Stomach (tissue), 9 donors: ENCODE results near the gene MADCAM1. TPM values are rescaled to one million over a fixed set of nuclear protein-coding genes. Genes with fewer than 3 reads are reported as not detected.
A peak's percentile ranks its signal among the peaks of the same experiment; 100 is the strongest.
"Not testable (repeated sequence)": the region's sequence is repeated elsewhere in the genome, so short reads cannot be mapped to it uniquely, and the experiment has no call there.

ENCODE experiments used
- DNase-seq, 2 donors: peaks; one replicate each; pipeline versions ENCODE4 v3.0.0 to v3.0.0-alpha.2; 2013 to 2019
- H3K27ac ChIP-seq, 5 donors: fragments of 200-600 bp in 4 of 5; sonication (generic) in 4 of 5; one replicate each; pipeline ENCODE4 v1.5.1; 2013 to 2019; ENCODE audit warnings: mild to moderate bottlenecking in 1 of 5, moderate library complexity in 1 of 5
- H3K27me3 ChIP-seq, 3 donors: fragments of 200-600 bp; sonication (generic); one replicate each; pipeline ENCODE4 v1.5.1; 2017 to 2019; ENCODE audit warnings: mixed run types in 1 of 3
- H3K36me3 ChIP-seq, 4 donors: fragments of 200-600 bp; sonication (generic); 1 replicate in 3 of 4; 2 replicates in 1 of 4; pipeline ENCODE4 v1.5.1; 2016 to 2019
- H3K4me1 ChIP-seq, 4 donors: fragments of 200-600 bp; sonication (generic); one replicate each; pipeline ENCODE4 v1.5.1; 2016 to 2019
- H3K4me3 ChIP-seq, 4 donors: fragments of 200-600 bp; sonication (generic) in 3 of 4; one replicate each; pipeline ENCODE4 v1.5.1; 2016 to 2019; ENCODE audit warnings: mild to moderate bottlenecking in 1 of 4
- H3K9me3 ChIP-seq, 4 donors: fragments of 200-600 bp; sonication (generic); one replicate each; pipeline ENCODE4 v1.5.1; 2016 to 2019
- CTCF ChIP-seq, 7 experiments: fragments of 450-650 bp in 4 of 7; fragments of 200-600 bp in 3 of 7; sonication (generic) in 3 of 7; IDR thresholded peaks; one replicate each; pipeline ENCODE4 v1.5.1; 2016 to 2019; ENCODE audit warnings: antibody characterized with exemption in 7 of 7, control low read depth in 2 of 7, mild to moderate bottlenecking in 1 of 7
- EP300 ChIP-seq: sonication (generic); formaldehyde crosslinking; IDR thresholded peaks from one replicate; pipeline ENCODE4 v1.6.1; 2017; ENCODE audit warnings: antibody characterized with exemption
- POLR2A ChIP-seq, 4 donors: fragments of 450-650 bp; IDR thresholded peaks; one replicate each; pipeline ENCODE4 v1.6.1; 2016; ENCODE audit warnings: antibody characterized with exemption in 4 of 4, control low read depth in 2 of 4, mild to moderate bottlenecking in 1 of 4, moderate library complexity in 1 of 4
- POLR2AphosphoS5 ChIP-seq, 3 donors: sonication (generic); formaldehyde crosslinking; IDR thresholded peaks; one replicate each; pipeline ENCODE4 v1.6.1; 2016; ENCODE audit warnings: antibody characterized with exemption in 3 of 3
- WGBS, 5 donors: extraction: QIAGEN DNeasy Blood & Tissue Kit in 3 of 5; methylation state at CpG; one replicate each; pipeline versions ENCODE4 v1.1.5 to v1.1.7; 2013 to 2018; 5-methylcytosine and 5-hydroxymethylcytosine counted together
- intact Hi-C: fragments of 100-400 bp; cut with DNase I; formaldehyde crosslinking; loops from one replicate; pipeline ENCODE4 v1.15.1; 2023; ENCODE audit warnings: low total_unique reads
- polyA plus RNA-seq, 3 donors: library from polyadenylated mRNA; stranded (reverse); fragments of 200-250 nt; gene quantifications; one replicate each; pipeline ENCODE4 v1.2.3, GENCODE V29; 2013
- total RNA-seq, 5 donors: library from RNA; depleted of rRNA; stranded (reverse); fragments of >200 nt; gene quantifications; one replicate each; pipeline versions ENCODE4 v1.1.0 to v1.2.3, GENCODE V29; 2014 to 2016
- donor health status: healthy with polysubstance abuse.
- donor health status: Bipolar disorder and iron deficiency.
- donor health status: healthy.

The MADCAM1 gene
- total and polyA plus RNA-seq, 8 donors = 0.45 to 11.9 (median 2.3) TPM; not detected in 1

DNA sequence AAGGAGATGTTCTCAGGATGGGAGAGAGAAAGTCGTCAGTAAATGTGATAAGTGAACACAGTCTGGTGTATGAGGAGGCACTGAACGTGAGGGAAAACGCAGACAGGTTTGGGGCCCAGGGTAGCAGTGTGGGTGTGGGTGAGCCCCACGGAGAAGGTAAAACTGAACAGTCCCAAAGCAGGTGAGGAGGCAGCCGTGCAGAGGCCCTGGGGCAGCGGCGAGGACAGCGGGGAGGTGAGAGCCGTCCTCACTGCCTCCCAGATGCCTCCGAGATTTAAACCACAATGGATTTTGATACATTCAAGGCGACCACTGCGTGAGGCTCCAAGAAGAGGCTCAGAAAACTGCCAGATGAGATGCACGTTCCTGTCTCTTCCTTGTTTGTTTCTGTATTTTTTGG lies 20.9 kb upstream of the MADCAM1 start:
- no peak overlapping the region for H3K27ac ChIP-seq
- H3K36me3 ChIP-seq = no peaks in the 10 kb centered on the region
- DNase-seq = no peak
- 71 to 85% (median 83%) methylated on average over 13 of the region's 13 CpGs for WGBS, 5 donors
- H3K4me3 ChIP-seq = no peak overlapping the region
- H3K27me3 ChIP-seq = peaks cover 0 to 22% (median 3%) of the 10 kb centered on the region in 3 donors
- intact Hi-C loops = loop anchor here (10.0 kb wide), 1 partner anchor 81 kb away; no protein-coding TSS in a partner anchor
- no peak for TF ChIP-seq CTCF (IDR thresholded peaks at IDR 0.05)
- TF ChIP-seq EP300 = no peak
- no peak for TF ChIP-seq POLR2AphosphoS5 (IDR thresholded peaks at IDR 0.05)
- TF ChIP-seq POLR2A (IDR thresholded peaks at IDR 0.05) = no peak
- peaks cover 4 to 7% (median 6%) of the 10 kb centered on the region in 4 donors for H3K4me1 ChIP-seq
- no peaks in the 10 kb centered on the region for H3K9me3 ChIP-seq

- Histone ChIP-seq H3K27ac (no peak overlapping the region), H3K36me3 (no peaks in the 10 kb centered on the region), H3K4me1 (peaks cover 4 to 7% (median 6%) of the 10 kb centered on the region in 4 donors), H3K27me3 (peaks cover 0 to 23% (median 3%) of the 10 kb centered on the region in 3 donors), H3K9me3 (no peaks in the 10 kb centered on the region), H3K4me3 (no peak overlapping the region)
- intact Hi-C loops = loop anchor here (10.0 kb wide), 1 partner anchor 84 kb away; no protein-coding TSS in a partner anchor
- WGBS, 5 donors = 65 to 80% (median 71%) methylated on average over 26 of the region's 26 CpGs
- TF ChIP-seq POLR2AphosphoS5 (IDR thresholded peaks at IDR 0.05) = no peak
- TF ChIP-seq EP300 = no peak
- no peak for TF ChIP-seq CTCF (IDR thresholded peaks at IDR 0.05)
- no peak for TF ChIP-seq POLR2A (IDR thresholded peaks at IDR 0.05)
- no peak for DNase-seq
Measured at GRCh38 chr19:478236-478903, 17.9 kb upstream of the MADCAM1 start.

DNA sequence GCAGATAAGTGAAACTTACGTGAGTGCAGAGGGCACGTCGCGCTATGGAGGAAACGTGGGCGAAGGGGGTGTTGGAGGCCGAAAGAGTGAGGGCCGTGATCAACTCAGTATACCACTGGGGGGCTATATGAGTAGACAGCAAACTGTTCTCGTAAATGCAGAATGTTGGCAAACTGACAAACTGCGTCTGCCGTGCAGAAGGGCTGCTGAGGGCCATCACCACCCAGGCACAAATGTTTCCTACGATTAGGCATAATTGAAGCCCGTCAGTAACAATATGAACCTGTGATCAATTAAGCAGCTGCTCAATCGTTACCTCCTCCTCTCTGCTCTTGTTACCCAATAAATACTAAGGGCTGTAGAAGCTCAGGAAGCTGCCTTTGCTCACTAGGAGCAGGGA lies 17.3 kb upstream of the MADCAM1 start:
- H3K4me1 ChIP-seq = peaks cover 4 to 7% (median 6%) of the 10 kb centered on the region in 4 donors
- no peak overlapping the region for H3K4me3 ChIP-seq
- no peak for DNase-seq
- 59 to 68% (median 63%) methylated on average over 14 of the region's 14 CpGs for WGBS, 5 donors
- no peaks in the 10 kb centered on the region for H3K9me3 ChIP-seq
- peaks cover 0 to 26% (median 3%) of the 10 kb centered on the region in 3 donors for H3K27me3 ChIP-seq
- intact Hi-C loops = loop anchor here (10.0 kb wide), 1 partner anchor 84 kb away; no protein-coding TSS in a partner anchor
- no peaks in the 10 kb centered on the region for H3K36me3 ChIP-seq
- TF ChIP-seq POLR2A (IDR thresholded peaks at IDR 0.05) = no peak
- TF ChIP-seq EP300 = no peak
- TF ChIP-seq POLR2AphosphoS5 (IDR thresholded peaks at IDR 0.05) = no peak
- TF ChIP-seq CTCF (IDR thresholded peaks at IDR 0.05) = no peak
- H3K27ac ChIP-seq = no peak overlapping the region

- Histone ChIP-seq H3K4me3 (peak overlapping the region; percentile 15 to 25 (median 20)), H3K27ac (peak overlapping the region in 1 of 5 donors; percentile 18), H3K4me1 (peaks cover 4 to 7% (median 6%) of the 10 kb centered on the region in 4 donors), H3K9me3 (no peaks in the 10 kb centered on the region), H3K36me3 (no peaks in the 10 kb centered on the region), H3K27me3 (peaks cover 2 to 26% (median 8%) of the 10 kb centered on the region in 3 donors)
- TF ChIP-seq POLR2AphosphoS5 (IDR thresholded peaks at IDR 0.05) = peak in 2 of 3 donors; percentile 28 to 72
- peak in 5 of 7 experiments; percentile 48 to 63 (median 52) for TF ChIP-seq CTCF (IDR thresholded peaks at IDR 0.05)
- no peak for TF ChIP-seq EP300
- intact Hi-C loops = no loop called here
- 20 to 36% (median 27%) methylated on average over 36 of the region's 36 CpGs for WGBS, 5 donors
- DNase-seq = peak; percentile 85 to 91
Measured at GRCh38 chr19:480016-480855, 16.1 kb upstream of the MADCAM1 start.

- H3K4me1 ChIP-seq, H3K4me3 ChIP-seq, H3K9me3 ChIP-seq, DNase-seq, H3K36me3 ChIP-seq, intact Hi-C loops, H3K27ac ChIP-seq: not testable (repeated sequence)
- peaks cover 8 to 35% (median 14%) of the 10 kb centered on the region in 3 donors for H3K27me3 ChIP-seq
- 94 to 97% (median 94%) methylated on average over 3 of the region's 3 CpGs for WGBS, 5 donors
Measured at GRCh38 chr19:481100-481499, 15.2 kb upstream of the MADCAM1 start.
